Right ventricle myocardium superior (tissue), 1 donor: Measurements from ENCODE around the gene BOD1L1. TPM values are rescaled to one million over a fixed set of nuclear protein-coding genes. Genes with fewer than 3 reads are reported as not detected.
"Not testable (repeated sequence)": the region's sequence is repeated elsewhere in the genome, so short reads cannot be mapped to it uniquely, and the experiment has no call there.

Source experiments
- ATAC-seq: fragments of 200-7000 bp; cut with Tn5 transposase; one replicate; pipeline ENCODE4 v1.9.1; 2020; ENCODE audit warnings: mild to moderate bottlenecking; ENCODE audit not compliant: poor library complexity
- DNase-seq: peaks from one replicate; pipeline ENCODE4 v3.0.0-alpha.2; 2020
- intact Hi-C: fragments of 100-400 bp; cut with DNase I; formaldehyde crosslinking; loops from one replicate; pipeline ENCODE4 v1.11.2; 2022
- total RNA-seq: library from RNA; stranded (reverse); fragmentation: NEBNext Ultra II Directional; extraction: Animal tissue kit (Norgen Biotek cat#: 25700); gene quantifications from one replicate; pipeline ENCODE4 v1.2.1, GENCODE V29; 2021
- donor health status: DM: no; HTN: yes; CAD: no; lungs with severe emphysema.

Gene BOD1L1
- total RNA-seq, 1 donor from 2014 or later: 15.8 TPM

GRCh38 chr4:13577660-13578059 is 49.9 kb downstream of the BOD1L1 start:
- ATAC-seq: no peak
- intact Hi-C loops: no loop called here
- DNase-seq: no peak

- no peak for DNase-seq
- intact Hi-C loops: no loop called here
- ATAC-seq: no peak
These were observed 56.6 kb downstream of the BOD1L1 start for GRCh38 chr4:13570916-13571315.

DNA sequence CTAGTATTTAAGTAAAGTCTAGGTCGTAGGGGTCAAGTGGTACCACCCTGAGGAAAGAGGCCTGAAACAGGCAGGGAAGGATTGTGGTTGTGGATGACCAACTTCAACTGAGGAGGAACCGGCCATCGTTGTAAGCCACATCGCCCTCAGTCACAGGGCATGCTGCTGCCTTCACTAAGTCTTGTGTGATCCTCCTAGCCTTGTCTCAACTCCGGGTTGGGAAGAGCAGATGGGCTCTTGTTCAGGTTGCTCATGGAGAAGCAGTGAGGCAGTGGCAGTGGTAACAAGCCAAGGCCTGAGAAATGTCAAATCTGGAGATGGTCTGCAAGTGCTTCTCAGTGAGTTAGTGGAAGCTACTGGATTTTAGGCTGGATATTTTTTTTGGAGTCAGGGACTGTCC is 60.4 kb downstream of the BOD1L1 start:
- intact Hi-C loops: no loop called here
- DNase-seq: no peak
- no peak for ATAC-seq

GRCh38 chr4:13562876-13563275 is 64.6 kb downstream of the BOD1L1 start:
- ATAC-seq (no peak), DNase-seq (no peak)
- intact Hi-C loops: no loop called here

- no peak for DNase-seq
- no peak for ATAC-seq
- intact Hi-C loops: no loop called here
These were observed 65.9 kb downstream of the BOD1L1 start for GRCh38 chr4:13561673-13562072.

DNA sequence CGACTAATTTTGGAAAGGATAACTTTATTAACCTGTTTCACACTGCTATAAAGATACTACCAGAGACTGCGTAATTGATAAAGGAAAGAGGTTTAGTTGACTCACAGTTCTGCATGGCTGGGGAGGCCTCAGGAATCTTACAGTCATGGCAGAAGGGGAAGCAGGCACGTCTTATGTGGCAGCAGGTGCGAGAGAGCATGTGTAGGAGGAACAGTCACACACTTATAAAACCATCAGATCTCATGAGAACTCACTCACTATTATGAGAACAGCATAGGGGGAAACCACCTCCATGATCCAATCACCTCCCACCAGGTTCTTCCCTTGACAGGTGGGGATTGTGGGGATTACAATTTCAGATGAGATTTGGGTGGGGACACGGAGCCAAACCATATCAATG is 67.4 kb downstream of the BOD1L1 start:
- ATAC-seq, intact Hi-C loops, DNase-seq: not testable (repeated sequence)

DNA sequence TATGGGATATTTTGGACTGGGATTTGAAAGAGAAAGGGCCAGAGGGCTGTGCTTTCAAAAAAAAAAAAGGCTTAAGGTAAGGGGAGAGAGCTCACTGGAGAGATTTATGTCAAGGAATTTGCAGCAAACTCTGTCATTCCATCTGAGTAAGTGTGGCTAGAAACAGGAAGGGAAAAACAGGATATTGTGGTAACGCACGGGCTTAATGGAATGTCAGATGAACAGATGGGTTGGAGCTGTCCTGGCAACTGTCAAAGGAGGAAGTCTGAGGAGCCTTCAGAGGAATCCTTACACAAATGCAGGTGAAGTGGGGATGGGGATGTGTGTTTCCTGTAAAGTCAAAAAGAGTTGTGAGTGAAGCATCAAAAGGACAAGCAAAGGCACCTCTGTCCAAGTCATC is 68.1 kb downstream of the BOD1L1 start:
- intact Hi-C loops: no loop called here
- ATAC-seq (no peak), DNase-seq (no peak)

- ATAC-seq: no peak
- DNase-seq: no peak
- intact Hi-C loops: no loop called here
These were observed 68.6 kb downstream of the BOD1L1 start for GRCh38 chr4:13558881-13559280.

GRCh38 chr4:13555325-13555724 is 72.2 kb downstream of the BOD1L1 start:
- DNase-seq (no peak), ATAC-seq (no peak)
- intact Hi-C loops: no loop called here

GRCh38 chr4:13553081-13553480 is 74.4 kb downstream of the BOD1L1 start:
- intact Hi-C loops: no loop called here
- ATAC-seq: no peak
- no peak for DNase-seq

GRCh38 chr4:13548984-13549546 is 78.5 kb downstream of the BOD1L1 start:
- DNase-seq (peak; percentile 91), ATAC-seq (peak; percentile 87)
- intact Hi-C loops: loop anchor here (2.0 to 5.0 kb wide), 2 partner anchors 697 to 820 kb away; no protein-coding TSS in a partner anchor

DNA sequence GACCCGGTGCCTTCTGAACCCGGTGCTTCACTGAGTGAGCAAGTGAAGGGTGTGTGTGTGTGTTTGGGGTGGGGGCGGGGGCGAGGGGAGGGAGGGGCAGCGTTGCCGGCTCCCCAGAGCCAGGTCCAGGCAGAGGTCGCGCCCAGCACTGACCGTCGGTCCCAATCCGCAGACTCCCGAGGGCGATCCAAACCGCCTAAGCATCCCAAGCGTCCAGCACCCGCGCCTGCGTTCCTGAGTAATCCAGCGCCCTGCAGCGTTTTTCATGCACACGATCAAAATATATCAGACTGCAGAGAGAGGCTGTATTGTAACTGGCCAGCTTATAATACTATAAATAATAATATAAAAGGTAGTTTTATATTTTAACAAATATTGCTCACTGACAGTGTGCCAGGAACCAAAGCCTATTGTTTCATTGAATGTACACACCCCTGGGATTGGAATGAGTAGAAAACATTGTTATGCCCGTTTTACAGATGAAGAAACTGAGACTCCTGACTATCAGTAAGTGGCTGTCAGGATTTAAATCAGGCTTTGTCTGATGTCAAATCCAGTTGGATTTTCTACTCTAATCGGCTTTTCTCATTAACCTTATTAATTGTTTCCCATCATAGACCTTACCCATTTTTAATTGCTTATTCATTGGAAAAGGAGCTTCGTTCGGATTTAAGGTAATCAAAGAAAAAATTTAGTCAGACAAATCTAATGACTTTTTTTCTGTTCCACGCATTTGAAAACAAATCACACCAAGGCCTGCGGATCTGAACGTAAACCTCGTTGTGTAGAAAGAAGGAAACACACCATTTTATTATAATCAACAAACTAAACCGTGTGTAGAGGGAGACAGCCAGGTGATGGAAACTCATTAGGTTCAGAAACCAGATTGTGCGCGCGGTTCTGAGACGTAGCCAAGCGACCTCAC is 79.2 kb downstream of the BOD1L1 start:
- DNase-seq (no peak), ATAC-seq (no peak)
- intact Hi-C loops: loop anchor here (2.0 to 5.0 kb wide), 2 partner anchors 696 to 820 kb away; no protein-coding TSS in a partner anchor

DNA sequence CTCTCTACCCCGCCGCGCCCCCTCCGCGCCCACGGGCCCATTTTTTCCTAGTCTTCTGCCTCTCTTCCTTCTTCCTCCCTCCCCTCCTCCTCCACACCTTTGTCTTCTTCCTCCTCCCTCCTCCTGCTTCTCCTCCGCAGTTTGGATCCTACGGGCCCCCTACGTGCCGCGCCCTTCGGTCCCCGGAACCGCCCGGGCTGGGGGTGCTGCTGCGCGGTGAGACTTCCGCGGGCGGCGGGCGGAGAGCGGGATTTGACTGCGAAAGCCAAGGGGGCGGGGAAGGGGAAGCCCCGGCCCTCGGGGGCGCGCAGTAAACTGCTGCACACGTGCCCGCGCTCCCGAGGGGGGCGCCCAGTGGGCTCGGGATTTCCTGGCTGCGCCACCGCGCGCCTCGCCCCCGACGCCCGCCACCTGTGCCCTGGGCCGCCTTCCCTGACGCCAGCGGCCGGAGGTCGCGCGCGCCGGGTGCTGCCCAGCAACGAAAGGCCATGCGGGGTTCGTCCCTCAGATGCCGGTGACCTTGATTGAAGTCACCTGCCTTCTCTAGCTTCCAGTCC is 80.0 kb downstream of the BOD1L1 start:
- DNase-seq: no peak
- intact Hi-C loops: loop anchor here (2.0 to 5.0 kb wide), 2 partner anchors 695 to 819 kb away; no protein-coding TSS in a partner anchor
- ATAC-seq: no peak

DNA sequence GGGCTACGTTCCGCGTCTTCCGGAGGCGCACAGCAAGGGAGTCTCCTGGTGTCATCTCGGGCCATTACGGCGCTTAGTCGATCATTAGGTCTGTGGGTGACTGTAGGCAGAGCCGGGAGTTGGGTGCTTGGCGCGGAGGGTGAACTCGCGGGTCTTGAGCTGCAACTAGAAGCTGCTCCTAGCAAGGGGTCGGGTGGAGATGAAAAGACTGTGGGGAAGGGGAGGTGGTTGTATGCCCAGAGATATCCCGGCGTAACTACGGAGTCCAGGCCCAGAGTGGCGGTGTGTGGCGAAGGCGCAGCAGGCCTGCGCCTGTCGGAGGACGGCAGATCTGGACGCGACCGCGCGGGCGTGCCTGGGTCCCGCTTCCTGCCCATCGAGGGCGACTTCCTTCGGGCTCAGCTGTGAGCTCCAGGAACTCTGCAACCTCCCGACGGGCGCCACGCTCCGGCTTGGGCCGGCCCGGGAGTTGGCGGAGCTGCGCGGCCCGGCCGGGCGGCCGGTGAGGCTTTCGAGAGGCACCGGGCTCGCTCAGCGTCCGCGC is 80.5 kb downstream of the BOD1L1 start:
- intact Hi-C loops: loop anchor here (5.0 kb wide), 1 partner anchor 695 kb away; no protein-coding TSS in a partner anchor
- DNase-seq (no peak), ATAC-seq (no peak)

GRCh38 chr4:13546142-13546940 is 81.2 kb downstream of the BOD1L1 start:
- intact Hi-C loops: loop anchor here (5.0 kb wide), 1 partner anchor 694 kb away; no protein-coding TSS in a partner anchor

GRCh38 chr4:13545394-13545808 is 82.1 kb downstream of the BOD1L1 start:
- intact Hi-C loops: loop anchor here (5.0 kb wide), 1 partner anchor 693 kb away; no protein-coding TSS in a partner anchor
- no peak for ATAC-seq

More at GRCh38 chr4:13546142-13546940, 81.2 kb downstream of the BOD1L1 start:
- no peak for DNase-seq
- no peak for ATAC-seq

GRCh38 chr4:13544606-13545393 is 82.7 kb downstream of the BOD1L1 start:
- ATAC-seq: peak; percentile 74
- intact Hi-C loops: loop anchor here (5.0 kb wide), 1 partner anchor 692 kb away; no protein-coding TSS in a partner anchor
- peak; percentile 78 for DNase-seq

More at GRCh38 chr4:13545394-13545808, 82.1 kb downstream of the BOD1L1 start:
- no peak for DNase-seq
